Inferior parietal cortex (tissue), 1 donor: Measurements from ENCODE around the gene RFC2.
"Not testable (repeated sequence)": the region's sequence is repeated elsewhere in the genome, so short reads cannot be mapped to it uniquely, and the experiment has no call there.

Experiments
- DNase-seq: peaks from one replicate; pipeline ENCODE4 v3.0.0-alpha.2; 2016; ENCODE audit errors: extremely low spot score

Gene RFC2

DNA sequence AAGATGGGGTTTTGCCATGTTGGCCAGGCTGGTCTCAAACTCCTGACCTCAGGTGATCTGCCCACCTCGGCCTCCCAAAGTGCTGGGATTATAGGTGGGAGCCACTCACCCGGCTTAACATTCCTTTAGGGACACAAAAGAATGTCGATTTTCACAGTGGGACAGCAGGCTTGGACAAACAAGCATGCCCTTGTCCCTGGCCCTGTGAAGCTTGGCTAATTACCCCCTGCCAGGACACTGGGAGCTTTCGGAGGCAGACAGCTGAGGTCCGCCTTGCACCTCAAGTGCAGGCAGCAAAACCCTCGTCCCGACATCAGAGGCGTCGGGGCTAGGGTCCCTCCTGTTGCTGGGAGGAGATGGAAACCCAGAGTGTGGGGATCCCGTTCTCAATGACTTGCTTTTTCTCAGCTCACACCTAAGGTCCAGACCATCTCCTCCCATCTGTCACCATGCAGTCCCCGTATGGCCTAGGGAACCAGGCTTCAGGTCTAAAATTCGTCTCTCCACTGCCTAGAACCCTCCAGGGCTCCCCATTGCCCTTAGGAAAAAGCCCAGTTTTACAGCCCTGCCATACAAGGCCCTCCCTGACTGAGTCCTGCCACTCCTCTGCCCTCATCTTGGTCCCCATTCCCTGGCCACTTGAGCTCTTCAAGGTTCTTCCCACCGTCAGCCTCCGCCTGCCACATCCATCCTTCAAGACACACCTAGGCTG, 28.7 kb upstream of the RFC2 start:
- no peak for DNase-seq

DNA sequence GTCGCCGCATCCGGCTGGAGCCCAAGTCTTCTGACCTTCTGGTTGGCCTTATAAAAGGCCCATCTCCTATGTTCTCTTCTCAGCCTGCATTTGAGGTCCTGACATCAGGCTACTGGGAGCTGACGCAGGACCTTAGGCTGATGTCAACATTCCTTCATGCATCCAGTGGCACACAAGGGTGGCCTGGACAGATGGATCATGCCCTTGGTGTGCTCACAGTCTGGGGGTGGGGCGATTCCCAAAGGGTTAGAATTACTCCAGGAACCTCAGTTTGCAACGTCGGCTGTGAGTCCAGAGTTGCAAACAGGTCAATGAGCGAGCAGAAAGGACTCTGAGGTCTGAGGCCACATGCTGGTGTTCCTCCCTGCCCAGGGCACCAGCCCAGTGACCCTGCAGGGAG, 26.8 kb upstream of the RFC2 start:
- DNase-seq: no peak

DNA sequence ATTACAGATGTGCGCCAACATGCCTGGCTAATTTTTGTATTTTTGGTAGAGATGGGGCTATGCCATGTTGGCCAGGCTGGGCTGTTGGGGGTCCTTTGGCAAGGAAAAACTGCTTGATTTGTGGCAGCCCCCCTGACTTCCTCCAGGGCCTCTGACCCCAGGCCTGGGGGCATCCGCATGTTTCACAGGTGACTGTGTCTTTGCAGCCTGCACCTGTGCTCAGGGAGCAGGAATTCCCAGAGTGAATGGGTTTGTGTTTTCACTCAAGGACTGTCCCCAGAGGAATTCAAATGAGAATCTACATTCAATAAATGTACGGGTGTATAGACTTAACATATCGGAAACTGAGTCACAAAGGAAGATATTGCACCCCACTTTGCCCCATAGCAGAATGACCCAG, 23.4 kb upstream of the RFC2 start:
- DNase-seq: no peak

- DNase-seq: no peak
These were observed 21.2 kb upstream of the RFC2 start for GRCh38 chr7:74275401-74275881.

GRCh38 chr7:74272305-74273038, 18.3 kb upstream of the RFC2 start:
- no peak for DNase-seq

- DNase-seq: no peak
These were observed 17.5 kb upstream of the RFC2 start for GRCh38 chr7:74271742-74272141.

DNA sequence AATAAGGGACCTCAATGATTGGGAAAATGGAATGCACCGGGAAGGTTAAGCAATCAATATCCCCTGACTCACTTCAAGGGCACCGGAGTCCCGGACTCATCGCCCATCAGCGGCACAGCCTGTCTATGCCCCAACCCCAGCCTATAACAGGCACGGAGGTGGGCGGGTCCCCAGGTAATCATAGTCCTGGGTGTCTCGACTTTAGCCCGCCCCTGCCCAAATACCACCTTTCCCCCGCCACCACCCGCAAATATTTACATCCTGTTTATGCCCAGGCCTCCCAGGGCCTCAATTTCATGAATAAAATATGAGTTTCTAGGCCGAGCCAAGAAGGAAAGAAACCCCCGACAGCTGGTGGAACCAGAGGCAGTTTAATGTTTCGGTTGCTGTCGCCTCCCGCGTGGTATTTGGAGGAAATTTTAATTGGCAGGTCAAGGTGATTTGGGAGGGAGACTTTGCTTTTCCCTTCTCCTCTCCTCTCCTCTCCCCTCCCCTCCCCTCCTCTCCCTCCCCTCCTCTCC, 15.6 kb upstream of the RFC2 start:
- peak; percentile 76 for DNase-seq

DNA sequence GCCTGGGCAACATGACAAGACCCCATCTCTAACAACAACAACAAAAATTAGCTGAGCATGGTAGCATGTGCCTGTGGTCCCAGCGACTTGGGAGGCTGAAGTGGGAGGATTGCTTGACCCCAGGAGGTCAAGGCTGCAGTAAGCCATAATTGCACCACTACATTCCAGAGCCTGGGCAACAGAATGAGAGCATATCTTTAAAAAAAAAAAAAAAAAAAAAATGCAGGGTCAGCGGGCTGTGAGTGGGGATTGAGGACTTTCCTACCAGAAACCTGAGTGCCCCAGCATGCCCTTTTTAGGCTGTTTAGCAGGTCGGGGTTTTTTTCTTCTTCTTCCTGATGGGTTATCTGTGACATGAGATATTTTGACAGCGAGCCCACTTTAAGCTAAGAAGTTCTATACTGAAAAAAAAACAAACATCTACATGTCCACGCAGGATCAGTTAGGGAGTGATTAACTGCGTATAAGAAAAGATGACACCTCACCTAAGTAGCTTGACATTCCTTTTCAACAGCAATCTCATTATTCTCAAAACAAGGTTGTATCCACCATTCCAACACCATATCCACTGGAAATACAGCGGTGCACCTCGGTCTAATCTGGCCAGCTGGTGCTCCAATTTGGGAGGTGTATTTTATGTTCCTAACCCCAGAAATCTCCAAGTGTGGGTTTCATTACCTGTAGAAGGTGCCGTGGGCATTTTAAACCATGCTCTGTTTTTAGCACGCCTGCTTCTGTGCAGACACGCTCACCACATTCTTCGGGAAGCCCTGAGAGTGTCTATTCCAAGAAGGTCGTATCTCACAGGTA, 13.8 kb upstream of the RFC2 start:
- DNase-seq: no peak

- no peak for DNase-seq
These were observed 12.2 kb upstream of the RFC2 start for GRCh38 chr7:74266191-74266963.

DNA sequence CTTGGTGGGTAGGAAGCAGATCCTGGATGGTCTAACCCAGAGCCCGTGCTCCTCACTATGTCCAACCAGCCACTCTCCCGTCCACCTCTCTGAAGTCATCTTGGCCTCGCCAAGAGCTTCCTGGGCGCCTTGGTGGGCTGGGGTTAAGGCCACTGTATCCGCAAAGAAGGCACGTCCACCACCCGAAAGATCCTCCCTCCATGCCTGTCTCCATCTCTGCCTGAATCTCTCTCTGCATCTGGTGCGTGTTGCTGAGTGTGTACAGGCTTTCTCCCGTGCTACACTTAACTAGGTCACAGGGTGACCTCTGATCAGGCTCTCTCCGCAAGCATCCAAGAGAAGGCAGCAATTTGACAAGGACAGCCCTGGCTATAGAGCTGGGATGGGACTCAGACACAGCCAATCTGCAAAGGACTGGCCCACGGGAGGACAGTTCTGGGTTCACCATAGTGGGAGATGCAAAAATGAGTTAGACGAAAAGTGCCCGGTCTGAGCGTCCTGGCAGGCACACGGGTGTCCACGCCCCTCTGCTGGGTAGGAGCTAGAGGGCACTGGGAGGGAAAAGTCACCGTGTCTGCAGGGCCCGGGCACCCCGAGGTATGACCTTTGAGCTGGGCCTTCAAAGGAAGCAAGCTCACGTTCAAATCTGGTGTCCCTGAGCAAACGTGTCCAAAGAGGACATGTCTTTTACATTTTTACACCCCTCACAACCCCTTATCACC, 9.4 kb upstream of the RFC2 start:
- no peak for DNase-seq

DNA sequence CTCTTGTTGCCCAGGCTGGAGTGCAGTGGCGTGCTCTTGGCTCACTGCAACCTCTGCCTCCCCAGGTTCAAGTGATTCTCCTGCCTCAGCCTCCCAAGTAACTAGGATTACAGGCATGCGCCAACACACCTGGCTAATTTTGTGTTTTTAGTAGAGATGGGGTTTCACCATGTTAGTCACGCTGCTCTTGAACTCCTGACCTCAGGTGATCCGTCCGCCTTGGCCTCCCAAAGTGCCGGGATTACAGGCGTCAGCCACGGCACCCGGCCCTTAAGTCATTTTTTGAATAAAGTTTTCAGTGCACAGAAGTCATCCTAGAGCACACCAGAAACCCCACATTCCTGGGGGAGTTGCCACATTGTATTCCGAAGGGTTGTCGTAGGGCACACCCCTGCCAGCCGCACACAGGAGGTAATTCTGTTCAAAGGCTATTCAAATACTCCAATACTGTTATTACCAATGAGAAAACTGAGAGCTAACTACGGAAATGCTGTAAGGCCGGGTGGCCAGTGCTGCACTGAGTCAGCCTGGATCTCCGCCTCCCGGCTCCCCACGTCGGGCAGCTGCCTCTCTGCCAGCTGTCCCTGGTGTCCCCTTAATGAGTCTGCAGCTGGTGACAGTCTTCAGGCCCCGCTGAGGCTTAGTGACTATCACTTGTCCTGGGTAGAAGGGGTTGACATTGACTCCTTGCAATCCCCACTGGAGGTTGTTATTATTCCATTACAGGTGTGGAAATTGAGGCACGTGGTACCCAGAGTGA, 8.6 kb upstream of the RFC2 start:
- DNase-seq: no peak

DNA sequence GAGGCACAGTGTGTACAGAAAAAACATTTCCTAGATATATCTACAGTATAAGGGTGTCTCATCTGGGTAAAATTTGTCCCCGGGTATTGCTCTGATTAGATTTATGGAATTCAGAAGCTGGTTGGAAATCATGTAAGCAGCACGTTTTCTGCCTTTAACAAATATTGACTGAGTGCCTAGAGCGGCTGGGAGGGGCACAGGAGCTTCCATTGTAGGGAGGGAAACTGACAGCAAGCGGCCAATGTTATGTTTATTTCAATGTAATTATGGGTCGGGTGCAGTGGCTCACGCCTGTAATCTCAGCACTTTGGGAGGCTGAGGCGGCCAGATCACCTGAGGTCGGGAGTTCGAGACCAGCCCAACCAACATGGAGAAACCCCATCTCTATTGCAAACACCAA, 4.4 kb upstream of the RFC2 start:
- DNase-seq: no peak

GRCh38 chr7:74256491-74257408, 2.6 kb upstream of the RFC2 start:
- DNase-seq: no peak

DNA sequence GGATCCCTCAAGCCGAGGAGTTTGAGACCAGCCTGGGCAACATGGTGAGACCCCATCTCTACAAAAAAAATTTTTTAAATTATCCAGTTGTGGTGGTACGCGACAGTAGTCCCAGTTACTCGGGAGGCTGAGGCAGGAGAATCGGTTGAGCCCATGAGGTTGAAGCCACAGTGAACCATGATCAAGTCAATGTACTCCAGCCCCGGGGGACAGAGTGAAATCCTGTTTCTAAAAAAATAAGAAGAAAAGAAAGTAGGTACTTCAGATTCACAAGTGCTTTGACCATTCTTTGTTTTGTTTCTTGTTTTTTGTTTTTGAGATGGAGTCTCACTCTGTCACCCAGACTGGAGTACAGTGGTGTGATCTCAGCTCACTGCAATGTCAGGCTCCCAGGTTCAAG, 1.3 kb upstream of the RFC2 start:
- DNase-seq: not testable (repeated sequence)

GRCh38 chr7:74254858-74255379, 720 bp upstream of the RFC2 start:
- DNase-seq: no peak

DNA sequence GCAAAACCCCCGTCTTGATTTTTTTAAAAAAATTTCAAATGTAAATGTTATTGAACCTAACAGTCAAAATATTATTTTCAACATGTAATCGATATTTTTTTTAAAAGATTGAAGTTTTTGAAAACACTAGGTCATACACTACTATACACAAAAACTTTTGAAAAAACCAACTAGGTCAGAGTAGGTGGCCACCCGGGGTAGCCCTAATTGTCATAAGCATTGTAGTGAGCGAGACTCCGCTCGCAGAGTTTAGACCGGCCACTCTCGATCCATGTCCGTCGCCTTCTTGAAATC, 417 bp downstream of the RFC2 start:
- DNase-seq: no peak

GRCh38 chr7:74253331-74253730, 868 bp downstream of the RFC2 start:
- DNase-seq: no peak

GRCh38 chr7:74252893-74253292, 1.3 kb downstream of the RFC2 start:
- no peak for DNase-seq

- not testable (repeated sequence) for DNase-seq
These were observed 5.1 kb downstream of the RFC2 start for GRCh38 chr7:74249058-74249457.
